C4-2B (cell line): ENCODE measurements around the gene DGKI.

ENCODE experiments used
- H3K27ac ChIP-seq: fragments of 450-650 bp; 2 replicates; pipeline ENCODE4 v1.5.1; 2017
- ZFX ChIP-seq: fragments of 450-650 bp; IDR thresholded peaks from 2 replicates; pipeline ENCODE4 v1.6.1; 2017
- TF ChIP-seq, protein P1 (sequence below): fragments of 450-650 bp; conservative IDR thresholded peaks from 2 replicates; pipeline ENCODE4 v1.5.1; 2017; ENCODE audit warnings: mild to moderate bottlenecking

DGKI gene

DNA sequence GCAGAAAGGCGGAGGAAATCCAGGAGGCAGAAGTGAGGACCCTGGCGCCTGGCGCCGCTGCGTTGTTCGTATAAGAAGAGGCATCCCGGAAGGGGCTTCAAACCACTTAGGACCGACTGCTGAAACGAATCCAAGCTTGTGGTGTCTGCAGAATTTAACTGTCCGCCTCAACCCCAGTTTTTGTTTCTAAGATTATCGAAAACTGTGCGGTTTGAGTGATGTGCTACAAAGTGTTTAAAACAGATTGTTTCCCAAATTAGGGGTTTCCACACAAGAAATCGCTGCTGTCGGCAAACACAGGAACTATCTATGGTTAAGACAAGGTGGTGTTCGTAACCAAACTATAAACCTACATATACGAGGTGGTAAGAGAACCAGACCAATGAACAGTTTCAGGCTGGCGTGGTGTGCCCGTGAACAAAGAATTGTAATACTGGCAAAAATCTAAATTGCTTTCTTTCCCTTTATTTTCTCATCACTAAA, 835 bp upstream of the DGKI start:
- TF ChIP-seq, protein P1, sequence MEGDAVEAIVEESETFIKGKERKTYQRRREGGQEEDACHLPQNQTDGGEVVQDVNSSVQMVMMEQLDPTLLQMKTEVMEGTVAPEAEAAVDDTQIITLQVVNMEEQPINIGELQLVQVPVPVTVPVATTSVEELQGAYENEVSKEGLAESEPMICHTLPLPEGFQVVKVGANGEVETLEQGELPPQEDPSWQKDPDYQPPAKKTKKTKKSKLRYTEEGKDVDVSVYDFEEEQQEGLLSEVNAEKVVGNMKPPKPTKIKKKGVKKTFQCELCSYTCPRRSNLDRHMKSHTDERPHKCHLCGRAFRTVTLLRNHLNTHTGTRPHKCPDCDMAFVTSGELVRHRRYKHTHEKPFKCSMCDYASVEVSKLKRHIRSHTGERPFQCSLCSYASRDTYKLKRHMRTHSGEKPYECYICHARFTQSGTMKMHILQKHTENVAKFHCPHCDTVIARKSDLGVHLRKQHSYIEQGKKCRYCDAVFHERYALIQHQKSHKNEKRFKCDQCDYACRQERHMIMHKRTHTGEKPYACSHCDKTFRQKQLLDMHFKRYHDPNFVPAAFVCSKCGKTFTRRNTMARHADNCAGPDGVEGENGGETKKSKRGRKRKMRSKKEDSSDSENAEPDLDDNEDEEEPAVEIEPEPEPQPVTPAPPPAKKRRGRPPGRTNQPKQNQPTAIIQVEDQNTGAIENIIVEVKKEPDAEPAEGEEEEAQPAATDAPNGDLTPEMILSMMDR = no peak
- no peak for TF ChIP-seq ZFX
- no peak overlapping the region for H3K27ac ChIP-seq

DNA sequence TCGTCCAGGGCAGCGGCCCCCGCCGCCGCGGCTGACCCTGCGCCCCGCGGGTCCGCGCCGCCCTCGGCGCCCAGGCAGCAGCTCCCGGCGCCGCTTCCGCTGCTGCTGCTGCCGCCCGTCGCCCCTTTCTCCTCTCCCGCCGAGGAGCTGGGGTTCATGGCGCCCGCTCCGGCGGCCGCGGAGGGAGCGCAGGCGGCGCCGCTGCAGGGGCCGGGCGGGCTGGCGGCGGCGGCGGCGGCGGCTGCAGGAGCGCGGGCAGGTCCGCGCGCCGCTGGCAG, 286 bp downstream of the DGKI start:
- no peak overlapping the region for H3K27ac ChIP-seq
- no peak for TF ChIP-seq ZFX
- TF ChIP-seq, protein P1 = no peak

DNA sequence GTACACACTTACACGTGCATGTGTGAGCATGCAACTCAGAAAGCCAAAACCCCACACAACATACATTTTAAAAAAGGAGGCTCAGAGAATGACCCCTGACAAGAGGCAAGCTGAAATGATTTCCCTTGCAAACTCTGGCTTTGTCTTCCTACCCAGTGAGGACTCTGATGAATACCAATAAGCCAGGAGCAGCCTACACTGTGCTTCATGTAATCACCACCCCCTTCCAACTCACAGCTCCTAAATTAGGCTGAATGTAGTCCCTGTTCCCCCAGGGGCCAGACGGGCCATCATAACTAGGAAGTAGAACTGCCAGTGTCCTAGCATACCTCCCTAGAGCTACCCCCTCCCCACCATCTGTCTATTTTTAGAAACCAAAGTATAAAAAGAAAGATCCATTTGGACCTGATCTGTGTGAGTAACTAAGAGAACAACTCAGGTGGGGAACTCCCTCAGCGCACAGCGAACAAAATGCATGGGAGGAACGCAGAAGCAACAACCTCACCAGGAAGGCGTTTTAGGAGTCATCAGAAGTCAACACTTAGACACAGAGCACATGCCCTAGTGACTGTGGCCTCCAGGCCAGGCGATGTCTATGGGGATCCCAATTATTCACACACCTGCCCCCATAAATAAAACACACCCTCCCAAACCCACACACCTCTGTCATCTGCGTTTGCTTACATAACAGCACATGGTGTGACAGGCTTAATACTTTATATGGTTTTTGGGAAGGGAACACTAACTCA, 1.9 kb downstream of the DGKI start:
- H3K27ac ChIP-seq = no peak overlapping the region
- no peak for TF ChIP-seq ZFX
- TF ChIP-seq, protein P1 = no peak

DNA sequence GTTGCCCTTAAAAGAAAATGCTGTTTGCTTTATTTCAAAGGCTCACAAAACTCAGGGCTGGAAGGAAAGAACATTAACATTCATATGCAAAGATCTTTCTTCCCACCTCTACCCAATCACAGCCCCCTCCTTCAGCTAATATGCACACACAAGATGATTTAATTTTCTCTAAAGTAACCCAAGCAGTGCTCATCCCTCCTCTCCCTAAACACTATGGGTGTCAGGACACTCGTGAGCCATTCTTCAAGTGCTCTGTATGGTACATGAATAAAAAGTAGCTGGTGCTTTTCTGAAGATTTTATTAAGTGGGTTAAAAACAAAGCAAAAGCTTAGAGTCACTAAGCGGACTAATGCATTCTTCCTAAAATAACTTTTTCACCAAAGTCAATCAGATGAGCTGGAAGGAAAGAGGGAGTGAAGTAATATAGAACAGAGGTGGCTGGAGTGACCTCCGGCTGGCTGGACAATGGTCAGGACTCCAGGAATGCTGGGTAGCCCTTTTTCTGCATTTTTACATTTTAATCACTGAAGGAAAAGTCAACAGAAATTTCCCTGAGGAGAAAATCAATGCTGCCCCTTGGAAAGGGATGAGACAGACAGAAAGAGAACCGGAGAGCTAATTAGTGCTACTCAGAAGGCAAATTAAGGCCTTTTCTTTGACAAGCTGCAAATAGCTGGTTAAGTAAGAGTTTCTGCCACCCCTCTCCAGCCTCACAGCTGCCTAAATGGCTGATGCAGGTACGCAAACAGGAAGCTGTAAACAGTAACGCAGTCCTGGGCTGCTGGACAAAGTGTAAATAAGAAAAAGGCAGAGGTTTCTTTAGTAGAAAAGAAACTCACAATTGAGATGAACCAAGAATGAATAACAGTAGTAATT, 6.6 kb downstream of the DGKI start:
- TF ChIP-seq ZFX = no peak
- TF ChIP-seq, protein P1 = no peak
- H3K27ac ChIP-seq = no peak overlapping the region

DNA sequence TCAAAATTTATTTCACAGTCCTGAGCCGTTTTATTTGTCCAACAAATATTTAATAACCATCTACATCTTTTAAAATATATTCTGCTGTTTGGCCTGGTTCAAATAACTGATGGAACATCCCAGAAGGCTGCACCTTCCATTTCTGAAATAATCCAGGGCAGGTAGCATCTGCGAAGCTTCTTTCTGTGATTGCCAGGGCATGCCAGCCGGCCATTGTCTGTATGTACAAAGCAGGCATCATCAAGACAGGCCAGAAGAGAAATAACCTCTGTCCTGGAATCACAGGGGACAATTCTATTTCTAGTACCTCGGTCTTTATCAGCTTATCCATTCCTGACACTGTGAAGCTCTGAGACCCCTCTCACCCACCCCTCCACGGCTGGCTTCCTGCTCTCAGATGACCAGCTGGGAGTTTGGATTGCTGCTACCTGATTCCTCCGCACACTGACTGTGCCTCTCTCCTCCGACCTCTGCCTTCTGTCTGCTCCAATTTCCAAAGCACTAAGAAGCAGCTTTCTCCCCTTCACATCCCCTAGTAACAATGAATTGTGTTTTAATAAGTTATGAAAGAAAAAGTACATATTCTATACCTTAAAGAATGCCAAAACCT, 8.0 kb downstream of the DGKI start:
- no peak overlapping the region for H3K27ac ChIP-seq
- TF ChIP-seq, protein P1 = no peak
- TF ChIP-seq ZFX = no peak

DNA sequence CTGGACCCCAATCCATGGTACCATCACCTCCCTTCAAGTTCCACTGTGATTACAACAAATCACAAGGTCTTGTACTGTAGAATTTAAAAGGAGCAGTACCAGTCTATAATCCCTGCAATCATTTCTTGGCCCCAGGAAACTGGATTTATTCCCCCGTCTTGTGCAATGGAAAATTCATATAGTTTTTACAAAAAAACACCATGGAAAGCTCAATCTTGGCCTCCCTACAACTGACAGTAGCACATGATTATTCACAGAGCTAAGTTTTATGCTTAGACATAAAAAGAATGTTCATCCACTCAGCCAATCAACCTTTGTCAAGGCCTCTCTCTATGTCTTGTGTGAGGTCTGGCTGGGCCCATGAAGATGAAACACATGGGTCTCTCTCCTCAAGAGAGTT, 10.2 kb downstream of the DGKI start:
- TF ChIP-seq, protein P1 = no peak
- no peak for TF ChIP-seq ZFX
- H3K27ac ChIP-seq = no peak overlapping the region

DNA sequence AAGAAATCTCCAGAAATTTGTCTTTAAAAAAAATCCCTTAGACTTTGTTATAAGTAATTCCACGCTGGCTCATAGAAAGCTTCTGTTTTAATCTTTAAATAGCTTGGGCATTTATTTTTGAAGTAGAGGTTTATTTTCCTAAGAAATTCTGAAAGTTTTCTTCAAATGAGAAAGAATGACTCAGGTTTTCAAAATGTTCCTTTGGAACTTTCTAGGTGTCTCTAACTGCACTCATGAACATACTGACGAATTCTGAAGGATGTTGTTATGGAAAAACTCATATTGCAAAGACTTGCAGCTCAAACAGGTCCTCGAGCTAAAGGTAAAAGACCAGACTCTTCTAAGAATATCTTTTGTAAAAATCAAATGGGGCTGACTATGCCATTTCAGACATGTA, 10.7 kb downstream of the DGKI start:
- TF ChIP-seq ZFX = no peak
- TF ChIP-seq, protein P1 = no peak

More for the DNA sequence above, 10.7 kb downstream of the DGKI start:
- H3K27ac ChIP-seq = no peak overlapping the region
